OCI-LY7 (cell line): ENCODE measurements around the gene EMCN. TPM values are rescaled to one million over a fixed set of nuclear protein-coding genes. Genes with fewer than 3 reads are reported as not detected.

Experiments used
- BruUV-seq: library from RNA; stranded (reverse); fragments of 400-500 nt; replicated peaks from 2 replicates; lab custom pipeline; 2021; lab: Mats Ljungman, UMichigan
- CTCF ChIA-PET: fragments of 300-600 bp; sonication (Branson Sonifier 250); formaldehyde crosslinking; loops from one replicate; lab custom pipeline; 2022; ENCODE audit warnings: antibody characterized with exemption; ENCODE audit not compliant: unreplicated experiment; lab: Charles Lee
- POLR2A ChIA-PET: fragments of 300-600 bp; sonication (Branson Sonifier 250); formaldehyde crosslinking; loops from one replicate; lab custom pipeline; 2022; ENCODE audit warnings: antibody characterized with exemption; lab: Charles Lee
- DNase-seq: peaks from one replicate; pipeline ENCODE4 v3.0.0-alpha.2; 2015; ENCODE audit warnings: low spot score
- H2AFZ ChIP-seq: fragments of 200-600 bp; sonication (generic), shearing (Covaris generic); 2 replicates; pipeline ENCODE4 v1.6.1; 2014; ENCODE audit warnings: mild to moderate bottlenecking, antibody characterized with exemption, low read length, moderate library complexity
- H3K27ac ChIP-seq: fragments of 200-600 bp; sonication (generic); 2 replicates; pipeline ENCODE4 v1.5.1; 2014; ENCODE audit warnings: mixed run types, low read depth, mild to moderate bottlenecking, moderate library complexity, low read length, inconsistent platforms; ENCODE audit not compliant: poor library complexity, severe bottlenecking
- H3K36me3 ChIP-seq: fragments of 200-600 bp; sonication (generic); 2 replicates; pipeline ENCODE4 v1.6.1; 2014; ENCODE audit warnings: mild to moderate bottlenecking, antibody characterized with exemption, low read length, moderate library complexity, mixed read lengths; ENCODE audit not compliant: insufficient read depth
- H3K4me1 ChIP-seq: fragments of 200-600 bp; sonication (generic); 2 replicates; pipeline ENCODE4 v1.5.1; 2014; ENCODE audit warnings: mild to moderate bottlenecking, low read length; ENCODE audit not compliant: insufficient read depth, poor library complexity, severe bottlenecking
- H3K4me2 ChIP-seq: fragments of 200-600 bp; sonication (generic); 2 replicates; pipeline ENCODE4 v1.6.1; 2014; ENCODE audit warnings: mild to moderate bottlenecking, low read length
- H3K4me3 ChIP-seq: fragments of 200-600 bp; sonication (generic); 2 replicates; pipeline ENCODE4 v1.5.1; 2014; ENCODE audit warnings: mild to moderate bottlenecking, low read depth, low read length; ENCODE audit not compliant: poor library complexity, severe bottlenecking
- H3K79me2 ChIP-seq: fragments of 200-600 bp; sonication (generic); 2 replicates; pipeline ENCODE4 v1.6.1; 2016; ENCODE audit warnings: low read depth, mild to moderate bottlenecking, low read length, moderate library complexity, mixed read lengths; ENCODE audit not compliant: insufficient read depth
- H3K9me2 ChIP-seq: fragments of 200-600 bp; sonication (generic); 2 replicates; pipeline ENCODE4 v1.6.1; 2016; ENCODE audit warnings: mild to moderate bottlenecking, low read length, mixed read lengths; ENCODE audit not compliant: insufficient read depth
- H3K9me3 ChIP-seq: fragments of 200-600 bp; sonication (generic); 2 replicates; pipeline ENCODE4 v1.6.1; 2014; ENCODE audit warnings: mild to moderate bottlenecking, mixed run types, low read length, mixed read lengths
- H4K20me1 ChIP-seq: fragments of 200-600 bp; sonication (generic); 2 replicates; pipeline ENCODE4 v1.6.1; 2014; ENCODE audit warnings: mild to moderate bottlenecking, antibody characterized with exemption, low read length, moderate library complexity, mixed read lengths; ENCODE audit not compliant: insufficient read depth
- CTCF ChIP-seq: fragments of 200-600 bp; sonication (generic); conservative IDR thresholded peaks from 2 replicates; pipeline ENCODE4 v1.5.1; 2014; ENCODE audit warnings: mild to moderate bottlenecking, antibody characterized with exemption, low read length, moderate library complexity, mixed read lengths
- EZH2phosphoT487 ChIP-seq: fragments of 200-600 bp; sonication (generic); IDR thresholded peaks from 2 replicates; pipeline ENCODE4 v1.6.1; 2018; ENCODE audit warnings: low read depth, borderline replicate concordance, mild to moderate bottlenecking, mixed run types, antibody characterized with exemption, low read length, moderate library complexity, mixed read lengths
- intact Hi-C: fragments of 100-400 bp; cut with micrococcal nuclease; formaldehyde crosslinking; loops from one replicate; pipeline ENCODE4 v1.10.0; 2022; ENCODE audit not compliant: unreplicated experiment
- total RNA-seq, 2 experiments: library from RNA; depleted of rRNA in 1 of 2; stranded (reverse); fragments of >200 nt in 1 of 2; shearing (Covaris generic) in 1 of 2; gene quantifications; 2 replicates each; pipeline ENCODE4 v1.2.3, GENCODE V29; 2014 to 2022

The EMCN gene
- total RNA-seq, 2 experiments from 2014 or later: not detected

- no peak for TF ChIP-seq EZH2phosphoT487
- TF ChIP-seq CTCF: no peak
- H3K9me2 ChIP-seq: no peaks in the 10 kb centered on the region
- no TSS peak for BruUV-seq
- H3K9me3 ChIP-seq: no peaks in the 10 kb centered on the region
- ChIA-PET CTCF (no interaction called here), POLR2A (interaction anchor here (0.6 to 1.0 kb wide), 2 partner anchors 16 to 81 kb away, joined by 3 read pairs; no protein-coding TSS in a partner anchor)
- H3K4me1 ChIP-seq: no peaks in the 10 kb centered on the region
- H3K79me2 ChIP-seq: no peaks in the 10 kb centered on the region
- intact Hi-C loops: no loop called here
- H2AFZ ChIP-seq: no peak overlapping the region
- no peaks in the 10 kb centered on the region for H4K20me1 ChIP-seq
- H3K4me3 ChIP-seq: no peak overlapping the region
- no peak overlapping the region for H3K27ac ChIP-seq
- H3K36me3 ChIP-seq: no peaks in the 10 kb centered on the region
- DNase-seq: no peak
- H3K4me2 ChIP-seq: no peak overlapping the region
Measured at GRCh38 chr4:100360211-100360610, 157.6 kb downstream of the EMCN start.

GRCh38 chr4:100359441-100359840 is 158.4 kb downstream of the EMCN start:
- Histone ChIP-seq H2AFZ (no peak overlapping the region), H3K79me2 (no peaks in the 10 kb centered on the region), H3K27ac (no peak overlapping the region), H4K20me1 (no peaks in the 10 kb centered on the region), H3K36me3 (no peaks in the 10 kb centered on the region), H3K4me2 (no peak overlapping the region), H3K4me3 (no peak overlapping the region), H3K9me3 (no peaks in the 10 kb centered on the region), H3K9me2 (no peaks in the 10 kb centered on the region), H3K4me1 (no peaks in the 10 kb centered on the region)
- POLR2A ChIA-PET: interaction anchor here (1.0 kb wide), 1 partner anchor 80 kb away, joined by 3 read pairs; no protein-coding TSS in a partner anchor
- DNase-seq: no peak
- BruUV-seq: no TSS peak
- no peak for TF ChIP-seq CTCF
- no peak for TF ChIP-seq EZH2phosphoT487
- CTCF ChIA-PET: no interaction called here
- intact Hi-C loops: no loop called here

GRCh38 chr4:100357542-100357941 is 160.3 kb downstream of the EMCN start:
- CTCF ChIA-PET: no interaction called here
- Histone ChIP-seq H3K4me3 (no peak overlapping the region), H3K9me3 (no peaks in the 10 kb centered on the region), H4K20me1 (no peaks in the 10 kb centered on the region), H2AFZ (no peak overlapping the region), H3K4me2 (no peak overlapping the region), H3K9me2 (no peaks in the 10 kb centered on the region), H3K27ac (no peak overlapping the region), H3K4me1 (no peaks in the 10 kb centered on the region), H3K36me3 (no peaks in the 10 kb centered on the region), H3K79me2 (no peaks in the 10 kb centered on the region)
- no peak for DNase-seq
- BruUV-seq: no TSS peak
- intact Hi-C loops: no loop called here
- no peak for TF ChIP-seq CTCF
- no peak for TF ChIP-seq EZH2phosphoT487
- POLR2A ChIA-PET: no interaction called here
